ENCODE results near the gene LIN9. TPM values are rescaled to one million over a fixed set of nuclear protein-coding genes. Genes with fewer than 3 reads are reported as not detected.

LIN9 gene
- polyA plus RNA-seq, 1 donor: 12.3 TPM

DNA sequence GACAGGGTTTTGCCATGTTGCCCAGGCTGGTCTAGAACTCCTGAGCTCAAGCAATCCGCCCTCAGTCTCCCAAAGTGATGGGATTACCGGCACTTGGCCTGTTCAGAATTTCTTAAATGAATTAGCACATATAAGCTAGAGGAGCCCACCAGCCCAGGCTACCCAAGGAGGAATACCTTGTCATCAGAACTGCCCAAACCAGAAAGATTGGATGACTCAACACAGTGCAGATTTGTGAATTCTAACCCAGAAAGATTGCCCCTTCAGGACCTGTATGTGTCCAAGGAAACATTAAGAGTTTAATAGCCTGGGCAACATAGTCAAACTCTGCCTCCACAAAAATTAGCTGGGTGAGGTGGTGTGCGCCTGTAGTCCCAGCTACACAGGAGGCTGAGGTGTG lies 14.0 kb upstream of the LIN9 start:
- no peak for DNase-seq

DNA sequence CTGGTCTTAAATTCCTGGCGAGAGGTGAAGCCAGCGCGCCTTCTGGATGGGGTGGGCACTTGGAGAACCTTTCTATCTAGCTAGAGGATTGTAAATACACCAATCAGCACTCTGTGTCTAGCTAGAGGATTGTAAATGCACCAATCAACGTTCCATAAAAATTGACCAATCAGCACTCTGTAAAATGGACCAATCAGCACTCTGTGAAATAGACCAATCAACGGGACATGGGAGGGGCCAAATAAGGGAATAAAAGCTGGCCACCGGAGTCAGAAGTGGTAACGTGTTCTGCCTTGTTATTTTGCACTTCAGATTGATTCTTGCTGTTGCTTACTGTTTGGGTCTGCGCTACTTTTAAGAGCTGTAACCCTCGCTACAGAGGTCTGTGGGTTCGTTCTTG lies 12.0 kb upstream of the LIN9 start:
- DNase-seq: no peak

DNA sequence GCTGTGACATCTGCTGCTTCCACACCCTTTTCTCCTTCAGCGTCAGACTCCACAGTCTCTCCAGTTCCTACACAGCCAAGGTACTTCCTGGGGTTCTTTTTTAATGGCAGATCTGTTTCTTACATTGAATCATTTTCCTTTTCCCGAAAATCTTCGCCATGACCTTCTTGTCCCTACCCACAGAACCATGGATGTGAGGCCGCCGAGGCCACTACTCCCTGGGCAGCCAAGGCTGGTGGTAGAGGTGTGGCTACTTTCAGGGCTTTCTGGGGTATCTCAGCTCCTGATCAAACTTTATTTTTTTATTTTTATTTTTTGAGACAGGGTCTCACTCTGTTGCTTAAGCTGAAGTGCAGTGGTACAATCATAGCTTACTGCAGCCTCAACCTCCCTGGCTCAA lies 9.5 kb upstream of the LIN9 start:
- no peak for DNase-seq

DNA sequence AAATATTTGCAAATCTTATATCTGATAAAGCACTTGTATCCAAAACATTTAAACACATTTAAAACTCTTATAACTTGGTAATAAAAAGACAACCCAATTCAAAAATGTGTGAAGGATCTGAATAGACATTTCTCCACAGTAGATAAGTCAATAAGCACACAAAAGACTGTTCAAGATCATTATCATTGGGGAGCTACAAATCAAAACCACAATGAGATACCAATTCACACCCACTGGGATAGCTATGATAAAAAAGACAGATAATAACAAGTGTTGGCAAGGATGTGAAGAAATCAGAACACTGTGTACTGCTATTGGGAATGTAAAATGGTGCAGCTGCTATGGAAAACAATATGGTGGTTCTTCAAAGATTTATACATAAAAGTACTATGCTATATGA lies 5.1 kb upstream of the LIN9 start:
- DNase-seq: no peak

DNA sequence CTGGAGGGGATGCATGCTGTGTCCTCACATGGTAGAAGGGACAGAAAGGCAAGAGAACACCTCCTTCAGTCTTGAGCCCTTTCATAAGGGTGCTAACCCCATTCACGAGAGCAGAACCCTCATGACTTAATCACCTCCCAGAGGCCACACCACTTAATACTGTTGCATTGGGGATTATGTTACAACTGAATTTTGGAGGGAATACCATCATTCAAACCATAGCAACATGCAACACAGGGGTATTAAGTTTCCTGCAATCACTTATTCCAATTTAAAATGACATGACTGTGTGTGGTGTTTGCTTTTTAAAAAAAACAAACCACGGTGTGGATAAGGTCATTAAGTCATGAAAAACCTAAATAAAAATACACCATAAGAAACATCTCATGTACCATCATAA lies 3.1 kb upstream of the LIN9 start:
- no peak for DNase-seq

DNA sequence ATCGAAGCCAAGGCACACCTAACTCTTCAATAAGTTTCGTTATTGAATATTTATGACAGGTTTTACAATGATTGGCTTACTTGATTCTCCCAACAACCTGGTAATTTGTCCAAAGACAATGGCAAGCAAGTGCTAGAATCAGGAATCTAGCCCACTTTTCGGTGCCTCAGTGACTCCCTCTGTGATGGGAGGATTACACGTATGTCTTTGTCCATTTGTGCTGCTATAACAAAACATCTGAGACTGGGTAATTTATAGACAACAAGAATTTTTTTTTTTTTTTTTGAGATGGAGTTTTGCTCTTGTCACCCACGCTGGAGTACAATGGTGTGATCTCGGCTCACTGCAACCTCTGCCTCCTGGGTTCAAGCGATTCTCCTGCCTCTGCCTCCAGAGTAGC lies 2.4 kb upstream of the LIN9 start:
- no peak for DNase-seq

DNA sequence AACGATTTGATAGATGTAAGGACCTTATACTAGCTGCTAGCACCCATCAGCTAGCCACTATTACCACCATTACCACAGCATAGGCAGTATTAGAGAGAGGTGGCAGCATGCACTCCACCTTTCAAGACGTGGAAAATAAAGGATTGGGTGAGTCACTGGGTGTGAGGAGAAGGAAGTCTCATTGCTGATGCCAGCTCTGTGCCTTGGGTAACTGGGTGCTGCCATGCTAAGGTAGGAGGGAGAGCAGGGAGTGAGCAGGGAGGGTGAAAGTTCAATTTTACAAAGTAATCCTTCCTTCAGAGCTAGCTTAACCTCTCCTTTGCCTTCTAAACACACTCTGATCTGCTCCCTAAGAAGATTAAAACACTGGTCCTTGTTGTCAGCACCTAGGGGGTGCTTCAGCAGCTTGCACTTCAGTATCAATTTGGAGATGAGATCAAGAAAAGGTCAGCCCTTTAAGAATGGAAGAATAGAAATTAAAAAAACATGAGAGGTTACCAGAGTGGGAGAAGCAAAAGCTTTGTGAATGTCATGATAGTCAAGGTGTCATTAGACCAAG lies 1.8 kb upstream of the LIN9 start:
- DNase-seq: no peak

DNA sequence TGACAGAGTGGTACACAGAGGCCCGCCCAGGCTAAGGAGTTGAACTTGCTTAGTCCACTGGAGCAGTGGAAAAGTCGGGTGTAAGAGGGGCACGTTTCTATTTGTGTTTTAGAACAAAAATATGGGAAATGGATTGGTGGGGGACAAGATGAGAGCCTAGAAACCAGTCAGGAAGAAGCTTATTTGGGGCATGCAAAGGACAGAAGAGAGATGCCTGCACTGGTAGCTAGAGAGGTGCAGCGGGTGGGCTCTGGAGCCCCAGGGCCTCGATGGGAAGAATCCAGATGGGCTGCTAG lies 1.2 kb upstream of the LIN9 start:
- no peak for DNase-seq

DNA sequence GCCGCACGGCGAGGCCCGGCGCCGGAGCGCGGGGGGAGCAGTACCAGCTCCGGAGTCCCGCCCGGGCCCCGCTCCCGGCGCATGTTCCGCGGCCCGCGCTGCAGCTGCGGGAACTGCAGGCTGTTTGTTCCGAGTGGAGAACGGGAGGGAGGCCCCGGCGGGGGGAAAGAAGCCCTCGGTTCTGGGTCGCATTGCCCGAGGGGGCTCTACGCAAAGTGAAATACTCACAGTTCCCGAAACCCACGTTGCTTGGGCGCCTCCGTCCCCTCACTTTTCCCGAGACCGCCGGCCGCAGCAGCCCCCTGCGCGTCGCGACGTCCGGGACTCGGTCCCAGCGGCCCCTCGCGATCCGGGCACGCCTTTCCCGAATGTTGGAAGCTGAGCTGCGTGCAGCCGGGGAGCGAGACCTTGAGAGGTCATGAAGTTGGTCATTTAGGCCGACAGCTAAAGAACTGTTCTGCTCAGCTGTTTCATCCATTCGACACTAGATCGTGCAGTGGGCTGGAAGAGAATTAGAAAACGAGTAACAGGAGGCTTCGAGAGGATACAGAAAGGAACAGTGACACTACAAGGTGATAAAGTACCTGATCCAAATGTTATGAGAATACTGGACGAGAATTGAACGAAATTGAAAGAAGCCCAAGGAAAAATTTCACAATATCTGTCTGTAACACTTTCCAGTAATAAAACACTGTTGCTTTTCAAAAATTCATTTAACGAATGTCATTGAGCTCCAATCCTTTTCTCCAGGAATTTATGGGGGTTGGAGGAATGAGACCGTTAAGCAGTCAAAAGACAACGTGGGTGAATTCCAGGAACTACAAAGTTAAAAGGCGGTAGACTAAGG lies 657 bp upstream of the LIN9 start:
- DNase-seq: peak; percentile 43

DNA sequence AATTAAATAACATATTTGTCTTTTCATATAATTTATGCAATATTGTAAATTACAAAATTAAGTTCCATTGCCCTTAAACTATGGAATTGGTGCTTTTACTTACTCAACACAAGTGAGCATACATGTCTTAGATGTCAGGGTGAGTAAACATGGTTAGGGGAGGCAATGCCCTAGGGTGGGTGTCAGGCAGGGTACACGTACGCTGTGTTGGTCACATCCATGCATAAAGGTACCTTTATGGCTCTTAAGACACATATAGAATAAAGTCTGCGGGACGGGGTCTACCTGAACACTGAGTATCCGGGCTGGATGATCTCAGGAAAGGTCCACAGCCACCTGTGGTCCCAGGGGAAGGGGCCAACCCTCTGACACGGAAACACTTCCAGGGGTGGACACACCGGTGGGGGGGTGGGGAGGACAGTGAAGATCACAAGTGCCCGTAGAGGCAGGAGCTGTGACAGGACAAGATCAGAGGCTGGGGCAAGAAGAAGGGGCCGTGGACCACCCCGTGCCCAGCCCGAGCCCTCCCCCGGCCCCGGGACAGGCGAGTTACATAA lies 720 bp downstream of the LIN9 start:
- peak; percentile 13 for DNase-seq

DNA sequence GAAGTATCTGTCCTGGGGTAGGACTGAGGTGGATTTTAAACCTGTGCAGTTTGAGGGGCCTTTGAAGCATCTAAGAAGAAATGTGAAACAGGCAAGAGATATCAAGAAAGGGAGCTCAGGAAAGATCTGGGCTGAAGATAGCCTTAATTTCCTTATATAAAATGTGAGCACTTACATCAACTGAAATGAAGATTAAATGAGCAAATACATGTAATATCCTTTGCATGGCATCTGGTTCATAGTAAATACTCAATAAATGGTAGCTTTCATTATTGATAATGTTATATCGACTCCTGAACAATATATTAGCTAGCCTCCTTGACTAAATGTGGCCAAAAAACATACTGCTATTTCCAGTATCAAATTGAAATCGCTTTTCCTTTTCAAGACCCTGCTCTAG lies 2.5 kb downstream of the LIN9 start:
- DNase-seq: no peak

DNA sequence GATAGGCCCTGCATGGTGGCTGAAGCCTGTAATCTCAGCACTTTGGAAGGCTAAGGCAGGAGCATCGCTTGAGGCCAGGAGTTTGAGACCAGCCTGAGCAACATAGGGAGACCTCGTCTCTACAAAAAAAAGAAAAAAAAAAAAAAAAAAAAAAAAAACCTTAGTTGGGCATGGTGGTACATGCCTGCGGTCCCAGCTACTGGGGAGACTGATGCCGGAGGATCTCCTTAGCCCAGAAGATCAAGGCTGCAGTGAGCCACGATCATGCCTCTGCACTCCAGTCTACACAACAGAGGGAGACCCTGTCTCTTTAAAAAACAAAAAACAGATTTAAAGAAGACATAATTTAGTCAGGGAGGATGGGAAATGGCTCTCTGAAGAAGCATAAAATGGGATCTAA lies 3.8 kb downstream of the LIN9 start:
- no peak for DNase-seq

DNA sequence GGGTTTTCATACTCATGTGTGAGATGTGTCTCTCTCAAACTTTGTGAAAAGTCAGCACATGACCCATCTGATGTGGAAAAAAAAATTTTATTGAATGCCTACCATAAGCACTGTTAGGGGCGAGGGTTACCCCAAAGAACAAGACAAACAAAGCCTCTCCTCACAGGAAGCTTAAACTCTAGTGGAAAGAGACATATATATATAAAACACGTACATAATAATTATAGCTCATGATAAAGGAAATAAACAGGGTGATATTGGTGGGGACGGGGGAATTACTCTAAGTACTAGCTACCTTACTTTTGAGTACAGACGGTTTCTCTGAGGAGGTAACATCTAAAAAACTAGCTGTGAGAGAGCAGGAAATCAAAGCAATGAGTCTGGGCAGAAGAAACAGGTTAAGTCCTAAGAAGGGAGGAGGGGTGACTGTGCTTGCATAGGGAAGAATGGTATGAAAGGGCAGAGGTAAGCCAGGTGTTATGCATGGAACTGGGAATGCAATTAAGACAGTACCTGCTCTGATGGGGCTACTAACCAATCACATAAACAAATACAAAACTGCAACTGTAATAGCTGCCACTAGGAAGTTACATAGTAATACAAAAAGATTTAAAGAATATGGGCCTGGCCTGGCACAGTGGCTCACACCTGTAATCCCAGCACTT lies 4.5 kb downstream of the LIN9 start:
- DNase-seq: no peak

DNA sequence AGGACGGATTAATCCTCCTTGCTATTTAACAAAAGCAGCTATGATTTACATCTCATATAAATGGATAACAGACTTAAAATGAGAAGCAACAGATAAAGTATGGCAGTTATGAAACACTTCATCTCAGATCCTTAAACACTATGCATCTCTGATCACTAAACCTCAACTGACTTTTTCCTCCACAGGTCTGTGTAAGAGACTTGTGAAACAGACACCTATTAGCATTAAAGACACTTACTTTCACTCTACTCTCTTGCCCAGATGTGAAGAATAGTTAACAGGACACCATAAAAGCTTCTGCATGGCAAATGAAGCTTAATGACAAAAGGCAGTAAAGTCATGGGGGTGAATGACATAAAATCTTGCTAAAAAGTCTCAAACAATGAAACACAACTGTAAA lies 6.2 kb downstream of the LIN9 start:
- no peak for DNase-seq

DNA sequence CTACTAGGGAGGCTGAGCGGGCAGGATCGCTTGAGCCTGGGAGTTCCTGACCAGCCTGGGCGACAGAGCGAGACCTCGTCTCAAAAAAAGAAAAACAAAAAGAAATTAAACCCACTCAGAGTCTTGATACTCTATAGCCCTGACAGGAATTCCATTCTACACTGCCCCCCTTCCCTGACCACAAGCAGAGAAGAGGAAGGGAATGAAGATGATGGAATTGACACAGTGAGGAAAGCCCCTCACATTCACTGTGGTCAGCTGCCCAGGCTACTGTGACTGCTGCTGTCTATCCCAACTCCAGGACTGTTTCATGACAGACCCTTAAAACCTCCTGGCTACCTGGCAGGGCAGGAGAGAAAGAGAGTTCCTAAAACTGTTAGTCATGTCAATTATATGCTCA lies 12.1 kb downstream of the LIN9 start:
- no peak for DNase-seq

DNA sequence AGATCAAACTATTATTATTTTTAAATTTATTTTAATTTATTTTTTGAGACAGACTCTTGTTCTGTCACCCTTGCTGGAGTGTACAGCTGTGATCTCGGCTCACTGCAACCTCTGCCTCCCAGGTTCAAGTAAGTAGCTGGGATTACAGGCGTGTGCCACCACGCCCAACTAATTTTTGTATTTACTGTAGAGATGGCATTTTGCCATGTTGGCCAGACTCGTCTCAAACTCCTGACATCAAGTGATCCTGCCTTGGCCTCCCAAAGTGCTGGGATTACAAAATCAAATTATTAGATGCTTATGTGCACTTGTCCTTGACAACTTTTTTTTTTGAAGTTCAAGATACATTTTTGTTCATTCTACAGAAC lies 15.4 kb downstream of the LIN9 start:
- DNase-seq: no peak

DNA sequence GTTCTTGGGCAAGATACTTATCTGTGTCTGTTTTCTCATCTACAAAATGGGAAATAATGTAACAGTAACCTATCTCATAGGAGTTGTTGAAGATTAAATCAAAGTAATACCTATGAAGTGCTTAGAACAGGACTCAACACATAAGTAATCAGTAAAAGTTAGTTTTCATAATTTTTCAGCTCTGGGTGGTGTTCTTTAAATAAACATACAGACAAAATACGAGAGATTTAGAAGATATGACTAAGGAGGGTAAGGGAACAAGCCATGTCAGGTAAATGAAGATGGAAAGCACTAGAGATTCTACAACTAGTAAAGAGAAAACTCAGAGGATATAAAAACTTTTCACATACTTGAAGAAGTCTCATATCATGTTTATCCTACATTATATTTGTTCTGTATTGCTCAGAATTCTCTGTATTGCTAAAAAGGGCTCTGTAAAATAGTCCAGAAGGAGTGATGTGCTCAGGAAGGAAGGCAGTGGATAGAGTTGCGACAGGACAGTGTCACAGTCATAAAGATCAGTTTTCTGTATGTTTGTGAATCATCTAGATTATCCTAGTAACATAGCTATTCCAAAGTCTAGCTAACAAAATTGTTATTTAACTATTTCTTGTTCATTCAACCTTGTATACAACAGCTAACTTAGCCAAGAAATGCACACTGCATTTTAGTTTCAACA lies 16.0 kb downstream of the LIN9 start:
- no peak for DNase-seq

DNA sequence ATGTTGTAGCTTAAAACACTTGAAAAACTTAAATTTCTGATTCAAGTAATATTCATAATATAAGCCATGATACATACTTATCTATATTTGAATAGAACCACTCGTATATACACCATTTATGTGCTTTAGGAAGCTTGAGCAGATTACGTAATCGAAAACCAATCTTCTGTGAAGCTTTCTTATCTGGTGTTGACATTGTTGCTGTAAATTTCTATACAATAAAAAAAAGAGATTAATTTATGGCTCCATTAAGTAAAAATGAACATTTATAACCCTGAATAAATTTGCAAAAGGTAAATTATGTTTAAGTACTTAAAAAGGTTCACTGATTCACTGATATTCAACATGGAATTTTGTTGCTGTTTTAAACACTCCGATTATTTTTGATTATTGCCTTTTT lies 21.4 kb downstream of the LIN9 start:
- DNase-seq: no peak

DNA sequence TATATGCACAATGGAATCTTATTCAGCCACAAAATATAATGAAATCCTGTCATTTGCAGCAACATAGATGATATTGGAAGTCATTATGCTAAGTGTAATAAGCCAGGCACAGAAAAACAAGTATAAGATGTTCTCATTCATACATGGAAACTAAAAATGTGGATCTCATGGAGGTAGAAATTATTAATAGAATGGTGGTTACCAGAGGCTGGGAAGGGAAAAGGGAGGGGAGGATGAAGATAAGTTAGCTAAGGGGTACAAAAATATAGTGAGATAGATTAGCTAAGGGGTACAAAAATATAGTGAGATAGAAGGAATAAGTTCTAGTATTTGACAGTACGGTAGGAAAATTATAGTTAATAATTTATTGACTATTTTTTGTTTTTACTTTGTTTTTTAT lies 27.9 kb downstream of the LIN9 start:
- no peak for DNase-seq

DNA sequence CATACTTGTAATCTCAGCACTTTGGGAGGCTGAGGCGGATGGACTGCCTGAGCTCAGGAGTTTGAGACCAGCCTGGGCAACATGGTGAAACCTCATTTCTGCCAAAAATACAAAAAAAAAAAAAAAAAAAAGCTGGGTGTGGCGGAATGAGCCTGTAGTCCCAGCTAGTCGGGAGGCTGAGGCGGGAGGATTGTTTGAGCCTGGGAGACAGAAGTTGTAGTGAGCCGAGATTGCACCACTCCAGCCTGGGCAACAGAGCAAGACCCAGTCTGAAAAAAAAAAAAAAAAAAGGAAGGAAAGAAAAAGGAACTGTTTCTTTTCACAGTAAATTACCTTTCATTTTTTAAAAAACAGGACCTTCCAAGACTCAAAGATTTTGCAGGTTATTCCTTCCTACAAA lies 29.5 kb downstream of the LIN9 start:
- DNase-seq: no peak

DNA sequence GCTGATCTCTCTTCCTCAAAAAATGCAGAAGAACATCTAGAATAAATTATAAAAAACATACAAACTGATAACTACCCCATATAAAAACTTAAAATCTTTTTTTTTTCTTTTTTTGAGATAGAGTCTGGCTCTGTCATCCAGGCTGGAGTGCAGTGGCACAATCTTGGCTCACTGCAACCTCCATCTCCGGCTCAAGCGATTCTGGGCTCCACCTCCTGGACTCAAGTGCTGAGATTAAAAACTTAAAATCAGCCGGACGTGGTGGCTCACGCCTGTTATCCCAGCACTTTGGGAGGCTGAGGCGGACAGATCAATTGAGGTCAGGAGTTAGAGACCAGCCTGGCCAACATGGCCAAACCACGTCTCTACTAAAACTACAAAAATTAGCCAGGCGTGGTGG lies 31.1 kb downstream of the LIN9 start:
- DNase-seq: no peak

DNA sequence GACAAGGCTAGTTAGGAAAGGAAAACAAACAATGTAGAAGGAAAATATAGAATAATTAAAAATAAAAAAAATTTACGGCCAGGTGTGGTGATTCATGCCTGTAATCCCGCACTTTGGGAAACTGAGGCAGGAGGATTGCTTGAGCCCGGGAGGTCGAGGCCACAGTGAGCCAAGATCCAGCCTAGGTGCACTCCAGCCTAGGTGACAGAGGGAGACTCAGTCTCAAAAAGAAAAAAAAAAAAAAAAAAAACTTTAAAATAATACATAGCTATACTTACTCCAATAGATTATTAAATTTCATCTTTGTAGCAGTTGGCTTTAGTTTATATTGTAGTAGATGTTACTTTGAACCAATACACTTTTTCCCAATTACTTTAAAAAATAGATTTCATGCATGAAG lies 32.0 kb downstream of the LIN9 start:
- no peak for DNase-seq

DNA sequence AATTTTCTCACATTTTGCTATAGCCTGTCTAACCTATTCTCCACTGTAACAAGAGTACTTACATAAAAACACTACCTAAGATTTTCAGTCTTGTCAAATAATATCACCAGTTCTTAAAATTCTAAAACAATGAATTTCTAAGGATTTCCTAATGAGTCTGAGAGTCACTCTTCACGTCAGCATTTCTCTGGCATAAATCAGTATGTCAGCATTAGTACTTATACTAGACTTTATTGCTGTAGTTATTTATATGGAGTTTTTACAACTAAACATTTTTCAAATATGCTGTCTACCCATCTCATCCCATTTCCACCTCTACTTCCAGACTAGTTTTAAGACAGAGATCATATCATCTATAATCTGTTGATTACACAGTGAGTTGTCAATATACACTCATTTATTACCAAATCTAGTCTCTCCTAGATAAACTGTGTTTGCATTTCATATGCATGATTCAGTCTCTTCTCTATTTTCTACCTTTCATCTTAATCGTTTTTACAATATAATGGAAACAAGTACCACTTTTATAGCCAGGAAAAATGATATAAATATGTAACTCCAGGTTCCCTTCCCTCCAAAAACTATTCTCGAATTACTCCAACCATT lies 32.8 kb downstream of the LIN9 start:
- no peak for DNase-seq

Measured in left kidney (tissue), 2 donors.